ENCODE data around the gene ADSS1.

DNA sequence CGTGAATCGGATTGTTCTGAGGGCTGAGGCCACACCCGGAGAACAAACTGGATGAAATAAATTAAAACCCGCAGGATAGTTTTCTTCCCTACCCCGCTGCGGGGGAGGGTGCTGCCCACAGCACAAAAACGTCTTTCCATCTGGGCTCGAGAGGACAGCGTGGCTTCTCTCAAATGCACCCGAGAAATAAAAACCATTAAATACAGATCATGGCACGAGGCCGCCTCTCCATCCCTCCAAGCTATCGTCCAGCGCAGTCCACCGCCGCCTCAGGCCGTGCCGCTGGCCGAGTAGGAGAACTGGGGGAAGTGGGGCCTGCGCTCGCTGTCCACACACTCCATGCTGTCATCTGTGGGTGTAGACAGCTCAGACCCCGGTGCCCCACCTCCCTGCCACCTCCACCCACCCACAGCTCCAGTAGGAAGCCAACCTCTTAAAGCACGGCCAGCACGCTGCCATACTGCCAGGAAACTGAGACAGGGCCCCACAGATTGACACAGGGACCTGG is 46.1 kb downstream of the ADSS1 start:
- no peak for TF ChIP-seq EZH2 (IDR thresholded peaks at IDR 0.05; ENCODE audit: low read length)
- no peak for TF ChIP-seq CTCF (optimal IDR thresholded peaks at IDR 0.05 in 1 of 3, IDR thresholded peaks at IDR 0.05 in 1 of 3, conservative IDR thresholded peaks at IDR 0.05 in 1 of 3; ENCODE audit: extremely low read depth in 1 of 3, insufficient read depth in 2 of 3, low read length in 3 of 3)

Measured in keratinocyte (primary cell).